Lower leg skin (tissue), 3 donors: Measurements from ENCODE around the gene CLCA2.

Experiments
- POLR2A ChIP-seq, 2 donors: fragments of 450-650 bp; IDR thresholded peaks; one replicate each; pipeline ENCODE4 v1.6.1; 2016 to 2017; ENCODE audit warnings: antibody characterized with exemption in 2 of 2, mild to moderate bottlenecking in 1 of 2, moderate library complexity in 1 of 2
- TF ChIP-seq, protein P1 (sequence below), 3 donors: fragments of 450-650 bp; IDR thresholded peaks; one replicate each; pipeline ENCODE4 v1.5.1; 2016; ENCODE audit warnings: antibody characterized with exemption in 3 of 3, mild to moderate bottlenecking in 3 of 3, moderate library complexity in 2 of 3

DNA sequence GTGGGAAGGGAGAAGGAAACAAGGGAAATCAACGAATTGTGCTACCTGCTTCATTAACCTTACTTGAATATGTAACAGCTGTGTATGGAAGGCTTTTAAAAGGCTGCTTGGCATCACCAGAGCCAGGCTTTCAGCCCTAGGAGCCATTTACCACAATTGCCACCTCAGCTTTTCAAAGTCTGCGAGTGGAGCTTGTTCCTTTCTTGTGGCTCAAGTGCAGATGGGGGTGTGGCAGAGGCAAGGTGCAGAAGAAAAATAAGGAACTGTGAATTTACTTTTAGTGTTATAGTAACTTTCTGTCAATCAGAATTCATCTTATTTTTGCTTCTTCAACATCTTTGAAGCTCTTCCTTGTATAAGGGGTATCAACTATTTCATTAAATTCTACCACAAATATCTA lies 17.6 kb downstream of the CLCA2 start:
- TF ChIP-seq, protein P1, sequence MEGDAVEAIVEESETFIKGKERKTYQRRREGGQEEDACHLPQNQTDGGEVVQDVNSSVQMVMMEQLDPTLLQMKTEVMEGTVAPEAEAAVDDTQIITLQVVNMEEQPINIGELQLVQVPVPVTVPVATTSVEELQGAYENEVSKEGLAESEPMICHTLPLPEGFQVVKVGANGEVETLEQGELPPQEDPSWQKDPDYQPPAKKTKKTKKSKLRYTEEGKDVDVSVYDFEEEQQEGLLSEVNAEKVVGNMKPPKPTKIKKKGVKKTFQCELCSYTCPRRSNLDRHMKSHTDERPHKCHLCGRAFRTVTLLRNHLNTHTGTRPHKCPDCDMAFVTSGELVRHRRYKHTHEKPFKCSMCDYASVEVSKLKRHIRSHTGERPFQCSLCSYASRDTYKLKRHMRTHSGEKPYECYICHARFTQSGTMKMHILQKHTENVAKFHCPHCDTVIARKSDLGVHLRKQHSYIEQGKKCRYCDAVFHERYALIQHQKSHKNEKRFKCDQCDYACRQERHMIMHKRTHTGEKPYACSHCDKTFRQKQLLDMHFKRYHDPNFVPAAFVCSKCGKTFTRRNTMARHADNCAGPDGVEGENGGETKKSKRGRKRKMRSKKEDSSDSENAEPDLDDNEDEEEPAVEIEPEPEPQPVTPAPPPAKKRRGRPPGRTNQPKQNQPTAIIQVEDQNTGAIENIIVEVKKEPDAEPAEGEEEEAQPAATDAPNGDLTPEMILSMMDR (IDR thresholded peaks at IDR 0.05) = no peak
- no peak for TF ChIP-seq POLR2A (IDR thresholded peaks at IDR 0.05)
